HG03159 (cell line): Measurements from ENCODE around the gene ADRA2A.

Experiments
- ATAC-seq: cut with Tn5 transposase; IDR thresholded peaks from one replicate; pipeline ENCODE4 v1.9.1; 2021; ENCODE audit warnings: mild to moderate bottlenecking, moderate library complexity; ENCODE audit not compliant: unreplicated experiment

ADRA2A gene

DNA sequence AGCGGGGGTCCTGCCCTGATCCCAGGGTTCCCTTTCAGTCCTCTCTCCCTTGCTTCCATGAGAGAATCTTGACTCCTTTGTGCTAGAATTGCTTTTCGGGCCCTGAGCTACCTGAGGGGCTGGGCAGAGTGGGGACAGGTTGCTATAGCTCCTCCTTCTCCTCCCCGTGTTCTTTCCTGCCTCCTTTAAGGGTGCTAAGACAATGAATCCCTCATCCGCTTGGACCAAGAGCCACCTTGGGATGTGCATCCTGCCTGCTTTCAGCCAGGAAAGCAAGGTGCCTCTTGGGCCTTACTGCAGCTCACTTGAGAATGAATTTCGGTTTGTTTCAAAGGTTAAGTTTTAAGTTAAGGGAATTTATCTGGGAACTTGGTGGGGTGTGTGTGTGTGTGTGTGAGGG is 53.6 kb downstream of the ADRA2A start:
- ATAC-seq, result no peak
